HEK293 (cell line): ENCODE results near the gene AKT2.

Source experiments
- BCL11A ChIP-seq: fragments of 450-650 bp; formaldehyde crosslinking; IDR thresholded peaks from 2 replicates; pipeline ENCODE4 v1.5.1; 2016; ENCODE audit warnings: low read depth, missing biosample characterization, missing genetic modification characterization
- GLI2 ChIP-seq: fragments of 450-650 bp; formaldehyde crosslinking; IDR thresholded peaks from 2 replicates; pipeline ENCODE4; 2017; ENCODE audit warnings: missing biosample characterization, missing genetic modification characterization, low read depth, borderline replicate concordance
- GLIS1 ChIP-seq: fragments of 450-650 bp; formaldehyde crosslinking; IDR thresholded peaks from 2 replicates; pipeline ENCODE4 v1.5.1; 2016; ENCODE audit warnings: missing biosample characterization, missing genetic modification characterization
- HOXC10 ChIP-seq: sonication (generic); formaldehyde crosslinking; IDR thresholded peaks from 2 replicates; pipeline ENCODE4 v1.8.1; 2023; ENCODE audit warnings: mild to moderate bottlenecking, missing genetic modification reagents
- MZF1 ChIP-seq: fragments of 450-650 bp; formaldehyde crosslinking; IDR thresholded peaks from 2 replicates; pipeline ENCODE4 v1.5.1; 2017; ENCODE audit warnings: missing biosample characterization, missing genetic modification characterization, borderline replicate concordance
- ZBTB48 ChIP-seq: fragments of 450-650 bp; formaldehyde crosslinking; IDR thresholded peaks from 2 replicates; pipeline ENCODE4 v1.5.1; 2016; ENCODE audit warnings: missing biosample characterization, missing genetic modification characterization
- ZNF140 ChIP-seq: fragments of 450-650 bp; formaldehyde crosslinking; IDR thresholded peaks from 2 replicates; pipeline ENCODE4 v1.5.1; 2016; ENCODE audit warnings: missing biosample characterization, missing genetic modification characterization
- ZNF155 ChIP-seq: fragments of 450-650 bp; formaldehyde crosslinking; IDR thresholded peaks from 2 replicates; pipeline ENCODE4 v1.5.1; 2016; ENCODE audit warnings: missing biosample characterization, missing genetic modification characterization
- ZNF157 ChIP-seq: fragments of 450-650 bp; formaldehyde crosslinking; IDR thresholded peaks from 2 replicates; pipeline ENCODE4 v1.5.1; 2016; ENCODE audit warnings: missing biosample characterization, missing genetic modification characterization
- ZNF175 ChIP-seq: fragments of 450-650 bp; formaldehyde crosslinking; IDR thresholded peaks from 2 replicates; pipeline ENCODE4 v1.5.1; 2016; ENCODE audit warnings: missing biosample characterization, missing genetic modification characterization
- ZNF18 ChIP-seq: fragments of 450-650 bp; formaldehyde crosslinking; IDR thresholded peaks from 2 replicates; pipeline ENCODE4 v1.5.1; 2016; ENCODE audit warnings: missing biosample characterization, missing genetic modification characterization
- ZNF239 ChIP-seq: fragments of 450-650 bp; formaldehyde crosslinking; IDR thresholded peaks from 2 replicates; pipeline ENCODE4 v1.5.1; 2016; ENCODE audit warnings: missing biosample characterization, missing genetic modification characterization
- ZNF302 ChIP-seq: fragments of 450-650 bp; formaldehyde crosslinking; IDR thresholded peaks from 2 replicates; pipeline ENCODE4 v1.5.1; 2016; ENCODE audit warnings: missing biosample characterization, missing genetic modification characterization, low read depth
- ZNF514 ChIP-seq: fragments of 450-650 bp; formaldehyde crosslinking; IDR thresholded peaks from 2 replicates; pipeline ENCODE4 v1.5.1; 2016; ENCODE audit warnings: missing biosample characterization, missing genetic modification characterization
- ZNF660 ChIP-seq: fragments of 450-650 bp; IDR thresholded peaks from 2 replicates; pipeline ENCODE4 v1.5.1; 2018; ENCODE audit warnings: missing biosample characterization, mild to moderate bottlenecking, missing genetic modification characterization
- ZNF670 ChIP-seq: fragments of 450-650 bp; formaldehyde crosslinking; IDR thresholded peaks from 2 replicates; pipeline ENCODE4 v1.5.1; 2016; ENCODE audit warnings: missing biosample characterization, missing genetic modification characterization, low read depth
- ZNF707 ChIP-seq: fragments of 450-650 bp; formaldehyde crosslinking; IDR thresholded peaks from 2 replicates; pipeline ENCODE4 v1.5.1; 2016; ENCODE audit warnings: missing biosample characterization, missing genetic modification characterization
- ZNF777 ChIP-seq: fragments of 450-650 bp; formaldehyde crosslinking; IDR thresholded peaks from 2 replicates; pipeline ENCODE4 v1.5.1; 2017; ENCODE audit warnings: missing biosample characterization, missing genetic modification characterization, borderline replicate concordance
- ZSCAN16 ChIP-seq: fragments of 450-650 bp; formaldehyde crosslinking; IDR thresholded peaks from 2 replicates; pipeline ENCODE4 v1.5.1; 2016; ENCODE audit warnings: missing biosample characterization, missing genetic modification characterization
- ZSCAN18 ChIP-seq: fragments of 450-650 bp; formaldehyde crosslinking; IDR thresholded peaks from 2 replicates; pipeline ENCODE4 v1.5.1; 2016; ENCODE audit warnings: missing biosample characterization, missing genetic modification characterization
- TF ChIP-seq, protein P1 (sequence below): fragments of 450-650 bp; formaldehyde crosslinking; IDR thresholded peaks from 2 replicates; pipeline ENCODE4 v1.5.1; 2016; ENCODE audit warnings: missing biosample characterization, missing genetic modification characterization, borderline replicate concordance
- TF ChIP-seq, protein P2 (sequence below): fragments of 450-650 bp; formaldehyde crosslinking; IDR thresholded peaks from 2 replicates; pipeline ENCODE4 v1.5.1; 2016; ENCODE audit warnings: missing biosample characterization, missing genetic modification characterization
- TF ChIP-seq, protein P3 (sequence below): IDR thresholded peaks from 2 replicates; pipeline ENCODE4 v1.6.1; 2011; ENCODE audit warnings: mild to moderate bottlenecking, low read depth, low read length, borderline replicate concordance
- TF ChIP-seq, protein P4 (sequence below): fragments of 450-650 bp; formaldehyde crosslinking; IDR thresholded peaks from 2 replicates; pipeline ENCODE4 v1.5.1; 2016; ENCODE audit warnings: missing biosample characterization, missing genetic modification characterization

The AKT2 gene

GRCh38 chr19:40219721-40220276 lies 65.3 kb downstream of the AKT2 start (continued):
- TF ChIP-seq ZNF175 (tag by site-specific recombination), result no peak
- no peak for TF ChIP-seq ZNF707 (tag by site-specific recombination)
- no peak for TF ChIP-seq ZNF155 (tag by site-specific recombination)
- TF ChIP-seq, protein P1, sequence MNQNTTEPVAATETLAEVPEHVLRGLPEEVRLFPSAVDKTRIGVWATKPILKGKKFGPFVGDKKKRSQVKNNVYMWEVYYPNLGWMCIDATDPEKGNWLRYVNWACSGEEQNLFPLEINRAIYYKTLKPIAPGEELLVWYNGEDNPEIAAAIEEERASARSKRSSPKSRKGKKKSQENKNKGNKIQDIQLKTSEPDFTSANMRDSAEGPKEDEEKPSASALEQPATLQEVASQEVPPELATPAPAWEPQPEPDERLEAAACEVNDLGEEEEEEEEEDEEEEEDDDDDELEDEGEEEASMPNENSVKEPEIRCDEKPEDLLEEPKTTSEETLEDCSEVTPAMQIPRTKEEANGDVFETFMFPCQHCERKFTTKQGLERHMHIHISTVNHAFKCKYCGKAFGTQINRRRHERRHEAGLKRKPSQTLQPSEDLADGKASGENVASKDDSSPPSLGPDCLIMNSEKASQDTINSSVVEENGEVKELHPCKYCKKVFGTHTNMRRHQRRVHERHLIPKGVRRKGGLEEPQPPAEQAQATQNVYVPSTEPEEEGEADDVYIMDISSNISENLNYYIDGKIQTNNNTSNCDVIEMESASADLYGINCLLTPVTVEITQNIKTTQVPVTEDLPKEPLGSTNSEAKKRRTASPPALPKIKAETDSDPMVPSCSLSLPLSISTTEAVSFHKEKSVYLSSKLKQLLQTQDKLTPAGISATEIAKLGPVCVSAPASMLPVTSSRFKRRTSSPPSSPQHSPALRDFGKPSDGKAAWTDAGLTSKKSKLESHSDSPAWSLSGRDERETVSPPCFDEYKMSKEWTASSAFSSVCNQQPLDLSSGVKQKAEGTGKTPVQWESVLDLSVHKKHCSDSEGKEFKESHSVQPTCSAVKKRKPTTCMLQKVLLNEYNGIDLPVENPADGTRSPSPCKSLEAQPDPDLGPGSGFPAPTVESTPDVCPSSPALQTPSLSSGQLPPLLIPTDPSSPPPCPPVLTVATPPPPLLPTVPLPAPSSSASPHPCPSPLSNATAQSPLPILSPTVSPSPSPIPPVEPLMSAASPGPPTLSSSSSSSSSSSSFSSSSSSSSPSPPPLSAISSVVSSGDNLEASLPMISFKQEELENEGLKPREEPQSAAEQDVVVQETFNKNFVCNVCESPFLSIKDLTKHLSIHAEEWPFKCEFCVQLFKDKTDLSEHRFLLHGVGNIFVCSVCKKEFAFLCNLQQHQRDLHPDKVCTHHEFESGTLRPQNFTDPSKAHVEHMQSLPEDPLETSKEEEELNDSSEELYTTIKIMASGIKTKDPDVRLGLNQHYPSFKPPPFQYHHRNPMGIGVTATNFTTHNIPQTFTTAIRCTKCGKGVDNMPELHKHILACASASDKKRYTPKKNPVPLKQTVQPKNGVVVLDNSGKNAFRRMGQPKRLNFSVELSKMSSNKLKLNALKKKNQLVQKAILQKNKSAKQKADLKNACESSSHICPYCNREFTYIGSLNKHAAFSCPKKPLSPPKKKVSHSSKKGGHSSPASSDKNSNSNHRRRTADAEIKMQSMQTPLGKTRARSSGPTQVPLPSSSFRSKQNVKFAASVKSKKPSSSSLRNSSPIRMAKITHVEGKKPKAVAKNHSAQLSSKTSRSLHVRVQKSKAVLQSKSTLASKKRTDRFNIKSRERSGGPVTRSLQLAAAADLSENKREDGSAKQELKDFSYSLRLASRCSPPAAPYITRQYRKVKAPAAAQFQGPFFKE (tag by site-specific recombination), result no peak
- no peak for TF ChIP-seq ZNF18 (tag by site-specific recombination)
- no peak for TF ChIP-seq HOXC10 (CRISPR knock-in tag)
- no peak for TF ChIP-seq ZNF777 (tag by site-specific recombination)
- TF ChIP-seq, protein P2, sequence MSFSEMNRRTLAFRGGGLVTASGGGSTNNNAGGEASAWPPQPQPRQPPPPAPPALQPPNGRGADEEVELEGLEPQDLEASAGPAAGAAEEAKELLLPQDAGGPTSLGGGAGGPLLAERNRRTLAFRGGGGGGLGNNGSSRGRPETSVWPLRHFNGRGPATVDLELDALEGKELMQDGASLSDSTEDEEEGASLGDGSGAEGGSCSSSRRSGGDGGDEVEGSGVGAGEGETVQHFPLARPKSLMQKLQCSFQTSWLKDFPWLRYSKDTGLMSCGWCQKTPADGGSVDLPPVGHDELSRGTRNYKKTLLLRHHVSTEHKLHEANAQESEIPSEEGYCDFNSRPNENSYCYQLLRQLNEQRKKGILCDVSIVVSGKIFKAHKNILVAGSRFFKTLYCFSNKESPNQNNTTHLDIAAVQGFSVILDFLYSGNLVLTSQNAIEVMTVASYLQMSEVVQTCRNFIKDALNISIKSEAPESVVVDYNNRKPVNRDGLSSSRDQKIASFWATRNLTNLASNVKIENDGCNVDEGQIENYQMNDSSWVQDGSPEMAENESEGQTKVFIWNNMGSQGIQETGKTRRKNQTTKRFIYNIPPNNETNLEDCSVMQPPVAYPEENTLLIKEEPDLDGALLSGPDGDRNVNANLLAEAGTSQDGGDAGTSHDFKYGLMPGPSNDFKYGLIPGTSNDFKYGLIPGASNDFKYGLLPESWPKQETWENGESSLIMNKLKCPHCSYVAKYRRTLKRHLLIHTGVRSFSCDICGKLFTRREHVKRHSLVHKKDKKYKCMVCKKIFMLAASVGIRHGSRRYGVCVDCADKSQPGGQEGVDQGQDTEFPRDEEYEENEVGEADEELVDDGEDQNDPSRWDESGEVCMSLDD (tag by site-specific recombination), result peak; percentile 62
- no peak for TF ChIP-seq ZSCAN16
- no peak for TF ChIP-seq GLI2 (tag by site-specific recombination)
- no peak for TF ChIP-seq ZBTB48 (tag by site-specific recombination)
- TF ChIP-seq, protein P3, sequence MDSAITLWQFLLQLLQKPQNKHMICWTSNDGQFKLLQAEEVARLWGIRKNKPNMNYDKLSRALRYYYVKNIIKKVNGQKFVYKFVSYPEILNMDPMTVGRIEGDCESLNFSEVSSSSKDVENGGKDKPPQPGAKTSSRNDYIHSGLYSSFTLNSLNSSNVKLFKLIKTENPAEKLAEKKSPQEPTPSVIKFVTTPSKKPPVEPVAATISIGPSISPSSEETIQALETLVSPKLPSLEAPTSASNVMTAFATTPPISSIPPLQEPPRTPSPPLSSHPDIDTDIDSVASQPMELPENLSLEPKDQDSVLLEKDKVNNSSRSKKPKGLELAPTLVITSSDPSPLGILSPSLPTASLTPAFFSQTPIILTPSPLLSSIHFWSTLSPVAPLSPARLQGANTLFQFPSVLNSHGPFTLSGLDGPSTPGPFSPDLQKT, result no peak
- TF ChIP-seq, protein P4, sequence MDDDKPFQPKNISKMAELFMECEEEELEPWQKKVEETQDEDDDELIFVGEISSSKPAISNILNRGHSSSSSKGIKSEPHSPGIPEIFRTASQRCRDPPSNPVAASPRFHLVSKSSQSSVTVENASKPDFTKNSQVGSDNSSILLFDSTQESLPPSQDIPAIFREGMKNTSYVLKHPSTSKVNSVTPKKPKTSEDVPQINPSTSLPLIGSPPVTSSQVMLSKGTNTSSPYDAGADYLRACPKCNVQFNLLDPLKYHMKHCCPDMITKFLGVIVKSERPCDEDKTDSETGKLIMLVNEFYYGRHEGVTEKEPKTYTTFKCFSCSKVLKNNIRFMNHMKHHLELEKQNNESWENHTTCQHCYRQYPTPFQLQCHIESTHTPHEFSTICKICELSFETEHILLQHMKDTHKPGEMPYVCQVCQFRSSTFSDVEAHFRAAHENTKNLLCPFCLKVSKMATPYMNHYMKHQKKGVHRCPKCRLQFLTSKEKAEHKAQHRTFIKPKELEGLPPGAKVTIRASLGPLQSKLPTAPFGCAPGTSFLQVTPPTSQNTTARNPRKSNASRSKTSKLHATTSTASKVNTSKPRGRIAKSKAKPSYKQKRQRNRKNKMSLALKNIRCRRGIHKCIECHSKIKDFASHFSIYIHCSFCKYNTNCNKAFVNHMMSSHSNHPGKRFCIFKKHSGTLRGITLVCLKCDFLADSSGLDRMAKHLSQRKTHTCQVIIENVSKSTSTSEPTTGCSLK, result no peak
- TF ChIP-seq MZF1, result no peak; the same call in 1 of the 2 replicates
- TF ChIP-seq ZSCAN18 (tag by site-specific recombination), result no peak
- no peak for TF ChIP-seq ZNF514
- no peak for TF ChIP-seq ZNF239 (tag by site-specific recombination)
- peak; percentile 95 for TF ChIP-seq ZNF660 (tag by site-specific recombination)
- no peak for TF ChIP-seq ZNF157 (tag by site-specific recombination)
- no peak for TF ChIP-seq ZNF670 (tag by site-specific recombination)
- peak; percentile 82 for TF ChIP-seq BCL11A (tag by site-specific recombination)
- no peak for TF ChIP-seq ZNF140 (tag by site-specific recombination)
- no peak for TF ChIP-seq ZNF302 (tag by site-specific recombination)
- TF ChIP-seq GLIS1 (tag by site-specific recombination), result peak; percentile 81
